Stimulated activated CD4-positive, alpha-beta T cell treated with anti-CD3 and anti-CD28 coated beads, Interleukin-1b, Interleukin-23, amount 100 ng/mL, for 24 hours (primary cell): ENCODE measurements around the gene OSBPL5.

Experiments used
- DNase-seq, 4 experiments: peaks; one replicate each; pipeline ENCODE4 v3.0.0-alpha.2; 2020; ENCODE audit warnings: low read depth in 4 of 4, low spot score in 1 of 4

Gene OSBPL5

DNA sequence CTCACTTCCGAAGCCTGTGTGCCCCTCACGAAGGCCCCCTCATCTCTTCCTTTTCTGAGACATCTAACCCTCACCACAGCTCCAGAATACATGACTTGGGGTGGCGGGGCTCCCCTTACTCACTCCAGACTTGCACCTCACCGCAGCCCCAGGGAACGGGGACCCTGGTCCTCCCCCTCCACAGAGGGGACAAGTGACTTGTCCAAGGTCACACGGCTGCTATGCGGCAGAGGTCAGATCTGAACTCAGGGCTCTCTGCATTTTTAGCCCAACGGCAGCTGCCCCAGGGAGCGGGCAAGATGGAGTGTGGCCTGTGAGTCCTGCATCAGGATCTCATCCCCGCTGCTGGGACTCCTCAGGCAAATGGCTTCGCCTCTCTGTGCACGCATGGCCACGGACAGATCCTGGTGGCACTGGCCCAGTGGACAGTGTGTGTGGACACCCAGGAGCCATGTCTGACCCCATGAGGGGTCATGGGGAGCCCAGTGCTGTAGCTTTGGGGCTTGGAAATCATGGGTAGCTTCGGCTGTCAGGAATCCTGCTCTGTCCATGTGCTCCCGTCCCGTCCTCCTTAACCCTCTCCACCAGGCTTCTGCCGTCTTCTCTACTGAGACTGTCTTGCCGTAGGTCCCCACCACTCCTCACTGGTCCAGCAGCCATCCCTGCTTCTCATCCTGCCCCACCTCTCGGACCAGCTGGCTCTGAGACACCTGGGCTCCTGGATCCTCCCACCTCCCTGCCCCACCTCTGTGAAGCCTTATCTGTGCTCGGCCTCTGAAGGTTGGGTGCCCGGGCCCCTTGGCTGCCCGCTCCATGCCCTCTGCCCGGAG lies 59.9 kb downstream of the OSBPL5 start:
- no peak for DNase-seq

- DNase-seq, result no peak
These were observed 60.9 kb downstream of the OSBPL5 start for GRCh38 chr11:3104051-3104714.

GRCh38 chr11:3103076-3103475 lies 62.0 kb downstream of the OSBPL5 start:
- DNase-seq, result no peak

- DNase-seq, result no peak
These were observed 62.5 kb downstream of the OSBPL5 start for GRCh38 chr11:3102641-3102921.

- no peak for DNase-seq
These were observed 63.0 kb downstream of the OSBPL5 start for GRCh38 chr11:3101921-3102640.

DNA sequence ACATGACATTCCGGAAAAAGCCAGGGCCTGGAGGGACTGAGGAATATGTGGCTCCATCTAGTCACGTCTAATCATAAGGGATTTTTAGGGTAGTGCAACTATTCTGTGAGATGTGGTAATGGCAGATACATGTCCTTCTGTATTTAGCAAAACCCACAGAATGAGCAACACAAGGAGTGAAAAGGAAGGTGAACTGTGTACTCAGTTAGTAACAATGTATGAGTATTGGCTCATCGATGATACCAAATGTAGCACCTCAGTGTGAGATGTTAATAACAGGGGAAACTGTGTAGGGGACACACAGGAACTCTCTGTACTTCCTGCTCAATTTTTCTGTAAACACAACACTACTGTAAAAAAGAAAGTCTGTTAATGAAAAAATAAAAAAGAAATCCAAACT lies 65.9 kb downstream of the OSBPL5 start:
- DNase-seq, result no peak

DNA sequence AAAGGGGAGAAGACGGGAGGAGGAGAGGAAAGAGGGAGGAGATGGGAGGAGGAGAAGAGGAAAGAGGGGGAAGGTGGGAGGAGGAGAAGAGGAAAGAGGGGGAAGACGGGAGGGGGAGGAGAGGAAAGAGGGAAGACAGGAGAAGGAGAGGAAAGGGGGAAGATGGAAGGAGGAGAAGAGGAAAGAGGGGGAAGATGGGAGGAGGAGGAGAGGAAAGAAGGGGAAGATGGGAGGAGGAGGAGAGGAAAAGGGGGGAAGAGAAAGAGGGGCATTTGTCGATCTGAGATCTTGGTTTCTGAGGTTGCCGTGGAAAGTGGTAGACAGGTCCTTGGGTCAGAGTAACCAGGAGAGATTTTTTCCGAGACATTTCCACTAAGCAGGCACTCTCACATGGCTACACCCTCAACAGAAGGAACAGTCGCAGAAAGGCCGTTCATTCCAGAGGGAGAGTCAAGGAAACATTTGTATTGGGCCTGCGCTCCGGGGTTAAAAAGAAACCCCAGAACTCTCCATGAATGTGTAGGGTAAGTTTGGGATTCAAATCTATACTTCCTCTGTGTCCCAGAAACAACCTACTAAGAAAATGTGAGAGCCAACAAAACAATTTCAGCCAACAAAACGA lies 68.1 kb downstream of the OSBPL5 start:
- no peak for DNase-seq

DNA sequence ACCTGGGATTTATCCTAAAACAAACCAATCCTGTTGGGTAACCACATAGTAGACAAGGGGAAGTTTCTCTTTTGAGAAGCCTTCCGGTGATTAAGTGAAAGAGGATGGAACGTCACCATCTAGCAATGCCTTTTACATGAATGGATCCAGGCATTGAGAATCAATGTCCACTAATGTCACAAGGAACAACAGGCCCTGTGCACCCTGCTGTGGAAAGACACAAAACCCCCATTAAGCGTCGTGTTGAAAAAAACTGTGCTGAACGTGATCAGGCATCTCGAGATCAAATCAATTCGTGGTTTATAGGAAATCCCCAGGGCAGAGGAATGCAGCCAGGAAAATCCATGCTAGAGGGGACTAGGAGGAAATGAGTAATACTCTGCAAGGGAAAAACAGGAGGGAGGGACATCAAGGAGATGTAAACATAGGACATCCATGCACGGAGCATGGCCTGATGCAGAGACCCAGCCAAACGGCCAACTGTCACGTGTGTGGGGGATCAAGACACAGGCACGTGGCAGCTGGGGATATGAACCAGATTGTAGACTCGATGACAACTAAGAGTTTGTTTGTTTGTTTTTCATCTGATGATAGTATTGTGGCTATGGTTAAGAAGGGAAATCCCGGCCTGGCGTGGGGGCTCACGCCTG lies 69.3 kb downstream of the OSBPL5 start:
- no peak for DNase-seq

GRCh38 chr11:3094223-3094824 lies 70.8 kb downstream of the OSBPL5 start:
- DNase-seq, result no peak

DNA sequence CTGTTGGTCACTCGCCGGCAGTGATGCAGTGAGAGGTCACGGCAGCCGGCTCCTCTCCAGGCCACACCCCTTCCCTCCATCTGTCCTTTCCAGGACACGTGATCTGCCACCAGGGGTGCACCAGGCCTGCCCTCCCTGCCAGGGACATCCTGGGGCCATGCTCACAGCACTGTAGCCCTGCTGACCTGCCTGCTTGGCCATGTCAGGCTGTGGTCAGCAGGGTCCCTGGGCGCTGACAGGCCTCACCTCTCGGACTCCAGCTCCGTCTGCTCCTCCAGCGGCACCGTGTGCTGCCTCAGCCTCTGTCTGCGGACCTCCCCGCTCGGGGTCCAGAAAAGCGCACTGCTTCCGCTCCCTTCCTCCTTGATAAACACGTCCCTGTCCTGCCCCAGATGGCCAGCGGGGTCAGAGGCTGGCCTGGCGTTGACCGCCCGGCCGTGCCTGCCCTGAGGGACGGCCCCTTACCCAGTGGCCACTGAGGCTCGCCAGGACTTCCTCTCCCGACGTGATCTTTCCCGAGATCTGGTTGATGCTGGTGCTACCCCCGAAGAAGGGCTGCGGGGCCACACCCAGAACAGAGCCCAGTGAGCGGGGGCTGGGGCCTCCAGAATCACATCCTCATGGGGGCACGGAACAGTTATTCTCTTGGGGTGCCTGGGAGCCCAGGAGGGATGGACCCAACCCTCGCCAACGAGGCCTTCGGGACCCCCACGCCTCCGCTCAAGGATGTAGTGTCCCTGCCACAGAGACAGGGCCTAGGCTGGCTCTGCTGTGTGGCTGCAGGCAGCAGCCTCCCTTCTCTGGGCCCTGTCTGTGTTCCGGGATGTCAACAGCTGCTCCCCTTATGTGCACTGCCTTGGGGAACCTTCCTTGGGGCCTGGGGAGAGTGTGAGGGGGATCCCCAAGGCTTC lies 71.6 kb downstream of the OSBPL5 start:
- no peak for DNase-seq

- DNase-seq, result no peak
These were observed 72.4 kb downstream of the OSBPL5 start for GRCh38 chr11:3092603-3093141.

DNA sequence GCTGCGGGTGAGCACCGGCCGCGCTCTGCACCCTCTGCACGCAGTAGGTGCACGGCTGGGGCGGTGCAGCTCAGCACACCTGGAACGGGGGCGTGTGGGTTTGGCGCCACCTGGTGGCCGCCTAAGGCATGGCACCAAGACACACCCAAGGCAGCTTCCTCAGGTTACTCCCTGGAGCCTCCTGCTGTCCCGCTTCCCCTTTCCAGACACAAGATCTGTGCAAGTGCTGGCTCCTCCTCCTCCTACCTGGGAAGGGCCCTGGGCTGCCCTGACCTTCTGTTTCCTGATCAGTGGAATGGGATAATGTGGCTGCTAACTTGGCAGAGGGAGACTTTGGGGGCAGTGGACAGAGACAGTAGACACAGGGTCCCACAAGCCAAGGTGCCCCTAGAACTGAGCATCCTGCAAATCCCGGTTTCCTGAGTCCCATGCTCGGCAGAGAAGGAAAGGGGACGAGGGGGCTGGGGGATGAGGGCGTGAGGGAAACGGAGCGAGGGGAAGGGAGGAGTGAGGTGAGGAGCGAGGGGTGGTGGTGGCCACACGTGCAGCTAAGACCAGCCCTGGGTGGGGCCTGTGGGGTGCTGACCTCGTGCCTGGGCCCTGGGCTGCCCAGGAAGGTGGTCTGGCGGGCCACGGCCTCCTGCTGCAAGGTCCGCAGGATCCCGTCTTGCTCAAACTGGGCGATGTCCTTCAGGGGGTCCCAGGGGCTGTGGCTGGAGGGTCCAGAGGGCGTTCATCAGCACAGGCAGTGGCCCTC lies 73.1 kb downstream of the OSBPL5 start:
- peak; percentile 35 to 55 (median 49) for DNase-seq

DNA sequence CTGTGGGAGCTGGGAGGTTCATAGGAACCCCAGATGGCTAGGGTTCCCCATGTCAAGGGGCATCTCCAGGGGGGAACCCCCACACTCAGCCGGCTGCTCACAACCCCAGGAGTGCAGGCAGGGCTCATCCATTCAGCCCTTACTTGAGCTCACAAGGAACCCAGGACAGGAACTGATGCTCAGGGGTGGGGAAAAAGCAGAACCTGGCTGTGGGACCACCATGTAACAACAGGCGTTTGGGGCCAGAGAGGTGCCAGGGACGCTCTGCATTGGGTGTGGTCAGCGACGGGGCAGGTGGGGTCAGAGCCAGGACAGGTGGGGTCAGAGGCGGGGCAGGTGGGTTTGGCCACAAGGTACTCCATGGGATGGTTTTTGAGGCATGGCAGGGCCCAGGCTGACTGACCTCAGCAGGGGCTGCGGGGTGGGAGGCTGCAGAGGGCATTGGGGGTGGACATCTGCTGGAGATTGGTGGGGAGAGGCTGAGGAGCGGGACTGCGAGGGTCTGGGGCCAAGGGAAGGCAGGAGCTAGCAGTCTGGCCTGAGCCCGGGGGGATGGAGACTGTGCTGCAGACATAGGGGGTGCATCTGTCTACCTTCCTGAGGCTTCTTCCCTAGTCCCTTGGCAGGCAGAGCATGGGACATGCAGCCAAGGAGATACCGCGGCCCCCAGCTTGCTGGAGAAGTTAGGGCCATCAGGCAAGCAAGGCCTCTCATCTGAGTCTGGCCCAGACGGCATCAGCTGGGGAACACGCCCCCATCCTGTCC lies 73.8 kb downstream of the OSBPL5 start:
- DNase-seq, result no peak

DNA sequence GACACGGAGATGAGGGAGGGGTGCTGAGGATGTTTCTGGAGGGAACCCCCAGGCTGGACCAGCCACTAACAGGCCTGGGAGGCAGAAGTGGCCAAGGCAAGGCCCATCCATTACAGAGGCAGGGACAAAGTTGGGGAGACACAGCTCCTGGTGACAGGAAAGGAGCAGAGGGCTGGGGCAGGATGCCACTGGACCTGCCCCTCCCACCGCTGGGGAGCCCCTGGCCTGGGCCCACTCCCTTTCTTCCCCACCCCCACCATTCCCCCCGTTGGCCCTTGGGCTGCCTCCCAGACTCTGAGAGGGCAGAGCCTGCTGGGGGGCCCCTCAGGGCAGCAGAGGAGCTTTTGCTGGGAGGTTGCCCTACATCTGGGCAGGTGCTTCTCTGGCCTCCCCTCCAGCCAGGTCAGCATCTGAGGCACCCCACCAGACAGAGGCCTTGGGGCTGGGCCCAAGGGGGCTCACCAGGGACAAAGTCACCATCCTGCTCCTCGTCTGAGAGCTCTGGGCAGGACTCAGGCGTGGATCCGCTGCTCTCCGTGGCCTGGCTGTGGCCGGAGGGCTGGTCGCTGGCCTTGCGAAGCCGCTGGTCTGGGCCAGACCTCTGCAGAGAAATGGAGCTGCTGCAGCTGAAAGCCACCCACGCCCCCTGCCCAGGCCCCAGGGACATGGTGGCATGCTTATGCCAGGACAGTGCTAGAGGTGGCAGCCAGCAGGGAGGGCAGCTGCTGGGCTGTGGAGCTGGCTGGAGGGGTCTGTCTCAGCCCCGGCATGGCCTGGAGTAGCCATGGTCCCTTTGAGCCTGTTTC lies 74.8 kb downstream of the OSBPL5 start:
- no peak for DNase-seq

- DNase-seq, result no peak
These were observed 75.7 kb downstream of the OSBPL5 start for GRCh38 chr11:3089236-3090061.

DNA sequence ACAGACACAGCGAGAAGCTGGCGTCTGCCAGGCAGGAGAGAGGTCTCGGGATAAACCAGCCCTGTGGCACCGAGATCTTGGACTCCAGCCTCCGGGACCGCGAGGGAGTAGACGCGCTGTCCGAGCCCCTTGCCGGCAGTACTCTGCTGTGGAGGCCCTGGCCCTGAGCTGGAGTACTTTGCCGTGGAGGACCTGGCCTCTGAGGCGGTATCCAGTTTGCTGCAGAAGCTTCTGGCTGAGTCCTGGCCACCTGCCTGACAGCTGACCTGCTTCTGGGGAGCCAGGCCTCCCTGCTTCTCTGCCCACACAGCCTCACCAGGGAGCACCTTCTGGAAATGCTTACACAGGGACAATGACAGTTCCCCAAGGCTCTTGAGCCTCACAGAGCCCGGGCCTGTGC lies 76.3 kb downstream of the OSBPL5 start:
- DNase-seq, result no peak
